ENCODE measurements around the gene EDIL3.

The EDIL3 gene

DNA sequence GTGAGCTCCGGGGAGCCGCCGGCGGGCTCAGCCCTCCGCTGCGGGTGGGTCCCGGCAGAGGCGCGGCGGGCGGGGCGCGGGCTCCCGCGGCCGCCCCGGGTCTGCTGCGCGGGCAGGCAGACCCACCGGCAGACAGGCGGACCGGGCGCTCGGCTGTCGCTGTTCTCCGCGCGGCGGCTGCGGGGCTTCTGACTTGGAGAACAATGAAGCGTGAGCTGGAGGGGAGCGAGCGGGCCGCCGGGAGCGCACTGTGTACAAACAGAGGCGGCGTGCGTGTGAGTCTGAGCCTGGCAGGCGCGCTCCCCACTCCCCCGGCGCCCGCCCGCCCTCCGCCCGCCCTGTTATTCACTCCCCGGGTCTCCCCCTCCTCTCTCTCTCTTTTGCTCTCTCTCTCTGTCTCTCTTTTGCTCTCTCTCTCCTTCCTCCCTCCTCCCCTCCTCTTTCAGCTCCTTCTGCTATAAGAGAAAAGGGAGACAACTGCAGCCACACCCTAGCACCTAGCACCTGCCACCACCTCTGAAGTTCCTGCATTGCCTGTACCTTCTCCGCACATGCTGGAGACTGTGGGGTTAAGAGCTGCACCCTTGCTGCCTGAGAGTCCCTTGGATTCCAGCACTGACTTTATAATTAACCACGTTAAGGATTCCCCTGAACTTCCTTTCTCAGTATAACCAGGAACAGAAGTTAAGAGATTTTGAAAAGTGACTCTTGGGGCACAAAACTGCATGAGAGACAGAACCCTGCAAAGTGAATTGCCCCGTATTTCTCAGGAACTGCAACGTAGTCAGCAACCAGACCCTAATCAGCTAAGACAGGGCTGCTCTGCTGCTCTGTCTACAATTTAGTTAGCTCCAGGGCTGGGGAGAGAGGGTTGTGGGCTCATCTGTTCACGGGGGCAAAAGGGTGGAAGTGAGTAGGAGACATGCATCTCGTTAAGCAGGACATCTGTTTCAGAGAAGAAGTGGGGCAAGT lies at the start of gene EDIL3:
TSS of gene EDIL3 (minus strand) at position 277 of the 972 bp plus-strand sequence. CDS start 506 bp downstream, outside the sequence.
- DNase-seq (ENCODE audit: low spot score) = no peak

DNA sequence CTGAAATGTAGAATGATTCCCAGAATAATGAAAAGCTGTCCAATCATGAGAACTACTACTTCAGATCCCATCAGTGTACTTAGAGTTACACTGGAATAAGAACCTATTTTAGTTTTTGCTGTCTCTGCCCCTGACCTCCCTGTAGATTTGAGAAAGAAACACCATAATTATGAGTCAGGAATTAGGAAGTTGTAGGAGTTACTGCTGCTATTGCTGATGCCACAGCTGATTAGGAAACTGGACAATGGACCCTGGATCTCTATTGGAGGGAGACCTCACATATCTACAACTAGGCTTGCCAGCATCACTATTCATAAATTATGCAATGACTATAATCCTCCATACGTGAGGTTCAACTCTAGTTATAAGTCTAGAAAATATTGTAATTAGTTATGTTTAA lies 48.8 kb upstream of the EDIL3 start:
- DNase-seq (ENCODE audit: low spot score) = no peak

DNA sequence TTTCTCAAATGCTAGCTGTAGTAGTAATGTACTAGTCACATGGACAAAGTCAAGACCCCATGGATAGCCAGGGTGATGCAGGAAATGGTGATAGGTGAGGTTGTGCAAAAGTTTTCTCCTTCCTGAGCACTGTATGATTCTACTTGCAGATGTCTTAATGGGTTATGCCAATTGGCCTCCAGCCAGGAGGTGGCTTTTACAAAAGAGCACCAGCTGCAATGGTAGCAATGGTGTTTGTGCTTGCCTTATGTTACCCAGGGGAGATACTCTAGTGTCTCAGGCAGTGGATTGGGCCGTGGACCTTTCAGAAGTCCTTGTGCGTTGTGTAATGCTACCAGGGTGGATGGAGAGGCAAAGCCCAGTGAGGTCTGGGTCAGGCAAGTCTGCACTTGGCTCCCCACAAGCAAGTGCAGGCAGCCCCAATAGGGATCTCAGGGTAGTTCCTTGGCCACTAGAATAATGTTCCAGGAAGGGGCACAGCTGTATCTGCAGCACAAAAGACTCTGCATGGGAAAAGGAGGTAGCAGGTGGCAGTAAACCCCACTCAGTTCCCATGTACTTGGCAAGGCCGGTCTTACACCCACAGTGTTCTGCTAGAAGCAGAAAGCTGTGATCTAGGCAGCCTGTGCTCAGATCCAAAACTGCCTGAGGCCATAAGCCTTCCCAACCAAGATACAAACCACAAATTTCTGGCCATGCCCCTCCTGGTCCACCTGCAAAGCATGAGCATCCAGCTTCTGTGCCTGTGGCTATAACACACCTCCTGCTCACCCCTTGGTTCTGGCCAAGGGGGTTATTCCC lies 46.4 kb upstream of the EDIL3 start:
- DNase-seq (ENCODE audit: low spot score) = no peak

GRCh38 chr5:84430079-84430478 lies 45.4 kb upstream of the EDIL3 start:
- DNase-seq (ENCODE audit: low spot score) = no peak

GRCh38 chr5:84425365-84425881 lies 40.7 kb upstream of the EDIL3 start:
- no peak for DNase-seq (ENCODE audit: low spot score)

GRCh38 chr5:84419742-84420141 lies 35.1 kb upstream of the EDIL3 start:
- DNase-seq (ENCODE audit: low spot score) = no peak

DNA sequence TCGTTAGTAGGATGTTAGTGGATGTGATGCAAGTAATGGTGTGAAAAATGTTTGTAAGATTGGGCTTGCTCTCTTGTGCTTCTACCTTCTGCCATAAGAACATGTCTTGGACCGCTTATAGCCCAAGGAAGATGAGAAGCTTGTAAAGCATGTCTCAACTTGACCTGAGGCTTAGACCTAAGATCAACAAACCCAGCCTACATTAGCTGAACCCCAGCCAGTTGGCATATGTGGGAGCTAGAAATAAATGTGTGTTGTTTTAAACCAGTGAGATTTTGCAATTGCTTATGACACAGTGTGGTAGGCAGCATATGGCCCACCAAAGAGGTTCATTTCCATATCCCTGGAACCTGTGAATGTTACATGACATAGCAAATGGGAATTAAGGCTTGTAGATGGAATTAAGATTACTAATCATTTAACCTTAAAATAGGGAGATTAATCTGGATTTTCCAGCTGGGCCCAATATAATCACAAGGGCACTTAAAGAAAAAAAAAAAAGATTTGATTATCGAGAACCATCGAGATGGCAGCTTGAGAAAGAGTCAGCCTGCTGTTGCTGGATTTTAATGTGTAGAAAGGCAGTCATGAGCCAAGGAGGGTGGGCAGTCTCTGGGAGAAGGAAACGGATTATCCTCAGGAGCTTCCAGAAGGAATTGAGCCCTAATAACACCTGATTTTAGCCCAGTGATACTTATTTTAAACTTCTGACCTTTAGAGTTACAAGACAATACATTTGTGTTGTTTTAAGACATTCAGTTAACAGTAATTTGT lies 27.3 kb upstream of the EDIL3 start:
- no peak for DNase-seq (ENCODE audit: low spot score)

- no peak for DNase-seq (ENCODE audit: low spot score)
Measured at GRCh38 chr5:84406111-84406510, 21.4 kb upstream of the EDIL3 start.

GRCh38 chr5:84403773-84404172 lies 19.1 kb upstream of the EDIL3 start:
- peak; percentile 3 for DNase-seq (ENCODE audit: low spot score)

DNA sequence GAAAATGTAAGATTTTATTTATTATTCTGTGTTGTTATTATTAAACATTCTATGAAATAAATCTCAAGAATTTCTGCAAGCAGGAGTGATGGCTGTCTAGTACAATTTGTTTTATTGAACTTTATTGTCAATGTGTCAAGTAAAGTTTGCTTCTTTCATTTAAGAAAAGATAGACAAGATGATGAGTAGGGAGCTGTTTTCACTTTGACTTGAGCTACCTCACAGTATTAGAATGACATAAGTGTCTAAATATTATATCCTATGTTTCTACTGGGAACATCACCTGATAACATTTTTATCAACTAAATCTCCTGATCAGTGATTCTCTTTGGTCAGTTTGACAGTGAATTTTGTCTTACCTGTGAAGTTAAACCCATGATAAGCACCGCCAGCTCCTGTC lies 12.7 kb upstream of the EDIL3 start:
- no peak for DNase-seq (ENCODE audit: low spot score)

GRCh38 chr5:84393969-84394368 lies 9.3 kb upstream of the EDIL3 start:
- DNase-seq (ENCODE audit: low spot score) = peak; percentile 5

DNA sequence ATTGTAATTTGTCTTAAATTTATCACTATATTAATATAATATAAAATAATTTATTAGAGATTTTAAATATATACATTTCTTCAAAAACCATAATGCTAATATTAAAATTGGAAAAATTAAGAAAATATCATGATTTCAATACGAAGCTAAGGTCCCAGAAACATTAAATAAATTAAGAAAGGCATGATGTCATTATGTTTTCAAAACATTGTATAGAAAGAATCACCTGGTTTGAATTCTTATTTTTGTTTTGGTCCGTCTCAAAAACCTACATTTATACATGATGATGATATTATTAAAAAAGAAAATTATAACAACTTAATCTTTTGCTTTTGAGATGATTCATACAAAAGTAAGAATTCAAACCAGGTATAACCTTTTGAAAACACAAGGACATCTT lies 8.2 kb upstream of the EDIL3 start:
- no peak for DNase-seq (ENCODE audit: low spot score)

- no peak for DNase-seq (ENCODE audit: low spot score)
Measured at GRCh38 chr5:84385705-84386104, 1.0 kb upstream of the EDIL3 start.

DNA sequence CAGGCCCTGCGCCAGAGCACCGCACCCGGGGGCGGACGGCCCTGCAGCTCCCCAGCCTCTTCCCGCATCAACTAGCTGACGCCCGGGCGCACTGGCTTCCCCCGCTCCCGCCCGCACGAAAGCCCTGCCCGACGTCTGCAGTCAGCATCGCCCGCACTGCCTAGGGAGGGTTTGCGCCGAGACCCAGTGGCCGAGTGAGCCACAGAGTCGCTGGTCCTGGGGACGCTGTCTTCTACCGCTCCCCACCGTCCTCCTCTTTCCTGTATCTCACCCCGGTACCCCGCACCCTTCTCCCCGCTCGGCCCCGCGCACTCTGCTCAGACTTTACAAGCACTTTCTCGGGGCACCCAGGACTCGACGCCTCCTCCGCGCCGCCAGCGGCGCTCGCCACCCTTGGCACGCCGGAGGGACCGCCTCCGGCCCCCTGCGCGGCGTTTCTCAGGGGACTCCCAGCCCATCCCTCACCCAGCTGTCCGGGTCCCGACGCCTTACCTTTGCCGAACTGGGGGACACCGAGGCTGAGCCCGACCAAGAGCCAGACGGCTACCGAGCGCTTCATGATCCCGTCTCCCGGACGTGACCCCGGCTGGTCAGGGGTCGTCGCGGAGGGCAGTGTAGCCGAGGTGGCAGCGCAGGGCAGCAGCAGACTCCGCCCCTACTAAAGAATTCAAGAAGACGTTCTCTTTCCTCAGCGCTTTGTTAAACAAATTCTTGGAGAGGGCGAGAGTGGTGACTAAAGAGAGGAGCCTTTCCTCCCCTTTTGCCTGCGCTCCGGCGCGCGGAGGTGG lies 670 bp downstream of the EDIL3 start:
- no peak for DNase-seq (ENCODE audit: low spot score)

DNA sequence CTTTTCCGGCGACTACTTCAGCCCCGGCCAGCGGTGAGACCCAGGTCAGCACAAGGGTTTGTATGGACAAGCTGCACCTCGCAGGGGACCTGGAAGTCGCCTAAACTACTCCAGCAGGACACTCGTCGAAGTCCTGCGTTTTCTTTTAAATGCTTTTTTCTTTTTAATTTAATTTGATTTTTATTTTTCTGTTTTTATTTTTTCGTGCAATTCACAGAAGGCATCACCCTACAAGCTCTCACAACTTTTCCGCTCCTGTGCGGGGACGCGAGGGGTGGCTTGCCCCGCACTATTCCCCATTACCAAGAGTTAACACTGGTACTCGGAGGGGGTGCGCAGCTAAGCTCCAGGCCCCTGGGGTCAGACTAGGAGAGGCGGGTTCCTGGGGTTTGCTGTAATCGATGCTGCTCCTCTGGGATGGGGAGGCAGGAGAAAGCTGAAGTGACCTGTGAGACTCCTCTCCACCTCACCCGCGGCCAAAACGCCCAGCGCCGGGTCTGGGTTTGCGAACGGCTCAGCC lies 1.3 kb downstream of the EDIL3 start:
- DNase-seq (ENCODE audit: low spot score) = no peak

DNA sequence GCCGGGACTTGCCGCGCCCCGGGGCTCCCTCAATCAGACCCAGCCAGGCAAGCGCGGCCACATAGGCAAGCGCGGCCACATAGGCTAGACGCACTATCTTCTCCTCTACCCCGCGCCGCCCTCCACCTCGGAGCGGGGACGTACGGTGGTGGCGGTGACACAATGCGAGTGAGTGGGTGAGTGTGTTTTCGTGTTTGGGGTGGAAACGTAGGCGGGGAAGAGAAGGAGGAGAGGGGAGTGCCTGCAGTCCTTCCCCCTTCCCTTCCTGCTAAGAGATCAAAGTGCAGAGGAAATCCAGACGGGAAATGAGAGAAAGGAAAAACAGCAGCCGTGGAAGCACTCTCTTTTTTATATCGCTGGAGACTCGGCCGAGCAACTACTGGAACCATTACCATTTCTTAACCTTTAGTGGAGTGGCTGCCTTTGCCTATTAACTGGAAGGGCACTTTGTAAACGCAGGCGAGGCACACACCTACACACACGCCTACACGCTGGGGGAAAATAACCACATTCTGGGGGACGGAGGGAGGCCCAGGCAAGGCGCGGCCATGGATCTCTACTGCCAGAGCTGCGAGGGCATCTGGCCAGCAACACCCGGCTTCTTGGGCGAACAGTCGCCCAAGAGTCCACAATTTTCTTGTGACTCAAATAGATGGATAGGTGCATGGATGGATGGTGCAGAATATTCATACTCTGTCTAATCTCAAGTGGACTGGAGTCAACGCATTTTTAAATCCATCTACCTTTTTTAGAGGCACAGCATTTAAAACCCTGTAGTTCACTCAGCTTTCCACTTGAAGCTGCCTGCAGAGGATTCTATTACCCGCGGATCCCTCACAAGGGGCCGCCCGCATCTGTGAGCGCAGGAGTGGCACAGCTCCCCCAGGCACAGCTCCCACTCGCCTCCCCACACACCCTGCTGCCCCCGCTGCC lies 2.1 kb downstream of the EDIL3 start:
- DNase-seq (ENCODE audit: low spot score) = no peak

- DNase-seq (ENCODE audit: low spot score) = no peak
Measured at GRCh38 chr5:84381502-84382362, 2.9 kb downstream of the EDIL3 start.

DNA sequence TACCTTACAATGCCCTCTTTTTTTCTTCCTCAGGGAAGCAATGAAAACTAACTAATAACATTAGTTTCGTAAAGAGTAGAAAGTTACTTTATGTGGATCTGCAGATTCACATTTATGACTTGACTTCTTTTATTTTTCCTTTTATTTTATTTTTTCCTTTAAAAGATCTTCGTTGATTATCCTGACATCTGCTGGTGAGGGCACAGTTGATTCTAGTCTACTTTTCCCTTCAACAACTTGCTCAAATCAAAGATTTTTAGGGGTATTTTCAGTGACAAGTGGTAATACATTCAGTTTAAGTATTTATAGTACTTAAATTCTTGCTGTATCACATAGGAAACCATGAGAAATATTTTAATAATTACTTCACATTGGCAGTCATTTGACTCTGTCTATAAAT lies 4.9 kb downstream of the EDIL3 start:
- no peak for DNase-seq (ENCODE audit: low spot score)

GRCh38 chr5:84378961-84379360 lies 5.7 kb downstream of the EDIL3 start:
- DNase-seq (ENCODE audit: low spot score) = no peak
